DND-41 (cell line): ENCODE results near the gene ALS2.

Experiments
- EZH2 ChIP-seq: IDR thresholded peaks from 3 replicates; pipeline ENCODE4 v1.6.1; 2012; ENCODE audit warnings: borderline replicate concordance, low read depth, mild to moderate bottlenecking, moderate library complexity, low read length, inconsistent platforms; ENCODE audit not compliant: severe bottlenecking
- TF ChIP-seq, protein P1 (sequence below): IDR thresholded peaks from 2 replicates; pipeline ENCODE4 v1.5.1; 2012; ENCODE audit warnings: borderline replicate concordance, low read length, moderate library complexity, mild to moderate bottlenecking; ENCODE audit not compliant: poor library complexity, severe bottlenecking; ENCODE audit errors: extremely low read depth

DNA sequence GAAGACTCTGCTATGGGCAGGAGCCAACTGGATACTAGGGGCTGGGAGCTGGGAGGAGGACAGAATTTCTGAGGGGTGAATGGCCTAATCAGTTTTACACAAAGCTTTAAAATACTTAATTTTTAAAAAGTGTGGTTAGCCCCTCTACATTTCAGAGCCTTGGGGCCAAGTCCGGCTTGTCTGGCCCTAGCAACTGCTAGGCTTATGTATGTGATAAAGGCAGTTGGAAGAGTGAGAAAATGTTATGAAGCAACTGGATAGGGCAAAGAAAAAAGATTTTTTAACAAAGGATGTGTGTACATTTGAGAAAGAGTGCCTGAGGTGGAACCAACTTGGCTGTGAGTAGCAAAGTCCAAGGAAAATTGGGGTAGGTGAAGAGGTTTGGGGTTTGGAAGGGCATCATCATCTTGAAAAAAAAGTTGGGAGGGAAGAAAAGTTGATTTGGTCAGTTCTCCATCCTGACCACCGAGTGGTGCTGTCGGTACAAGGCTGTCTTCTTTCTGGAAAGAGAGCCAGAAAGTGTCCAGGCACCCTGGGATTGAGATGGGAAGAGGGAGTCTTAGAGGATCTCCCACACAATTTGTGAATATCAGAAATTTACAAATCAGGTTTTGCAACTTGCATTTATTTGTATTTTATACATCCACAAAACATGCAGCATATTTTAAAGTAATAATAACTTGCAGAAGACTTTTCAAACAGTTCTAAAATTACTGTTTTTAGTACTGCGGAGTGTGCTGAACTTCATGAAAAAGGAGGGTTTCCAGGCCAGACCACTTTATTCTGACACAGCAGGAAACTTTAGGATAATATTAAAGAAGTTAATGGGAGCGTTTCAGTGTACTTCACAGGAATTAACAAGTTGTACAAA, 15.1 kb upstream of the ALS2 start:
- TF ChIP-seq, protein P1, sequence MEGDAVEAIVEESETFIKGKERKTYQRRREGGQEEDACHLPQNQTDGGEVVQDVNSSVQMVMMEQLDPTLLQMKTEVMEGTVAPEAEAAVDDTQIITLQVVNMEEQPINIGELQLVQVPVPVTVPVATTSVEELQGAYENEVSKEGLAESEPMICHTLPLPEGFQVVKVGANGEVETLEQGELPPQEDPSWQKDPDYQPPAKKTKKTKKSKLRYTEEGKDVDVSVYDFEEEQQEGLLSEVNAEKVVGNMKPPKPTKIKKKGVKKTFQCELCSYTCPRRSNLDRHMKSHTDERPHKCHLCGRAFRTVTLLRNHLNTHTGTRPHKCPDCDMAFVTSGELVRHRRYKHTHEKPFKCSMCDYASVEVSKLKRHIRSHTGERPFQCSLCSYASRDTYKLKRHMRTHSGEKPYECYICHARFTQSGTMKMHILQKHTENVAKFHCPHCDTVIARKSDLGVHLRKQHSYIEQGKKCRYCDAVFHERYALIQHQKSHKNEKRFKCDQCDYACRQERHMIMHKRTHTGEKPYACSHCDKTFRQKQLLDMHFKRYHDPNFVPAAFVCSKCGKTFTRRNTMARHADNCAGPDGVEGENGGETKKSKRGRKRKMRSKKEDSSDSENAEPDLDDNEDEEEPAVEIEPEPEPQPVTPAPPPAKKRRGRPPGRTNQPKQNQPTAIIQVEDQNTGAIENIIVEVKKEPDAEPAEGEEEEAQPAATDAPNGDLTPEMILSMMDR, result peak; percentile 59
- TF ChIP-seq EZH2, result no peak
